ENCODE results near the gene SMYD3. TPM values are rescaled to one million over a fixed set of nuclear protein-coding genes. Genes with fewer than 3 reads are reported as not detected.

The SMYD3 gene
- total RNA-seq, 1 donor from 2014 or later, result 31.9 TPM

- H3K36me3 Mint-ChIP-seq (ENCODE audit: insufficient read depth), result no peaks in the 10 kb centered on the region
- no peak for TF ChIP-seq CTCF (IDR thresholded peaks at IDR 0.05; ENCODE audit: unreplicated experiment)
- no peak overlapping the region for H3K4me3 Mint-ChIP-seq (ENCODE audit: low read depth)
- no peak for DNase-seq (ENCODE audit: low spot score, unreplicated experiment)
- no peaks in the 10 kb centered on the region for H3K9me3 Mint-ChIP-seq (ENCODE audit: low read depth)
- H3K27ac Mint-ChIP-seq, result no peak overlapping the region
- H3K4me1 Mint-ChIP-seq (ENCODE audit: low read depth), result peaks cover 1% of the 10 kb centered on the region
- H3K27me3 Mint-ChIP-seq, result no peaks in the 10 kb centered on the region
These were observed 51.6 kb downstream of the SMYD3 start for GRCh38 chr1:246455476-246455875.

- Mint-ChIP-seq H3K9me3 (ENCODE audit: low read depth) (no peaks in the 10 kb centered on the region), H3K27me3 (no peaks in the 10 kb centered on the region), H3K4me3 (ENCODE audit: low read depth) (no peak overlapping the region), H3K4me1 (ENCODE audit: low read depth) (peaks cover 1% of the 10 kb centered on the region), H3K27ac (no peak overlapping the region), H3K36me3 (ENCODE audit: insufficient read depth) (no peaks in the 10 kb centered on the region)
- TF ChIP-seq CTCF (IDR thresholded peaks at IDR 0.05; ENCODE audit: unreplicated experiment), result no peak
- no peak for DNase-seq (ENCODE audit: low spot score, unreplicated experiment)
These were observed 52.4 kb downstream of the SMYD3 start for GRCh38 chr1:246454655-246455054.

DNA sequence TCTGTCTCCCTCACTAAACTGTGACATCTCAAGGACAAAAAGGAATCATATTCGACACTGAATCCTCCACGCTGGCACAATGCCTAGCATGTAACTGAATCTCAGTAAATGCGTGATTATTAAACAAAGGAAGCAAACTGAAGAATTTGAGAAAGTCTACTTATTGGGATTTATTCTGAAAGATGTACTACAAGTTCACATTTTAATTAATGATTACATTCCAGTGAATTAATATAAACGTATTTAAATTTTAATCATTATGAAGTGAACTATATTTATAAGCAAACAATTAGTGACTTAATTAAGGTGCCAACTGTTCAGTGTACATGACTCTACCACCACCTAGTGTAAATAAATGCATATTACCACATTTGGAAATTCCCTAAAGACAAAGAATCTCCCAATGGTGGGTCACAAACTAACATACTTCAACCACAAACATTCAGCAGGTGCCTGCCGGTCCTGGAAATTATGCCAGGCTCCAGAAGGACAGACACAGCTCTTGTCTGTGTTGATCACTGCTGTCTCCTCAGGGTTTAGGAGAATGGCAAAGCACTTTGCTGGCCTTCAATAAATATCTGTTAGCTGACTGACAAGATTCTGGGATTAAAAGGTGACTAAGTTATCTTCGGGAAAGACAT lies 56.3 kb downstream of the SMYD3 start:
- no peaks in the 10 kb centered on the region for H3K27me3 Mint-ChIP-seq
- H3K4me3 Mint-ChIP-seq (ENCODE audit: low read depth), result no peak overlapping the region
- peaks cover 3% of the 10 kb centered on the region for H3K9me3 Mint-ChIP-seq (ENCODE audit: low read depth)
- H3K27ac Mint-ChIP-seq, result no peak overlapping the region
- H3K36me3 Mint-ChIP-seq (ENCODE audit: insufficient read depth), result peaks cover 1% of the 10 kb centered on the region
- no peaks in the 10 kb centered on the region for H3K4me1 Mint-ChIP-seq (ENCODE audit: low read depth)
- DNase-seq (ENCODE audit: low spot score, unreplicated experiment), result no peak
- peak; percentile 74 for TF ChIP-seq CTCF (IDR thresholded peaks at IDR 0.05; ENCODE audit: unreplicated experiment)

DNA sequence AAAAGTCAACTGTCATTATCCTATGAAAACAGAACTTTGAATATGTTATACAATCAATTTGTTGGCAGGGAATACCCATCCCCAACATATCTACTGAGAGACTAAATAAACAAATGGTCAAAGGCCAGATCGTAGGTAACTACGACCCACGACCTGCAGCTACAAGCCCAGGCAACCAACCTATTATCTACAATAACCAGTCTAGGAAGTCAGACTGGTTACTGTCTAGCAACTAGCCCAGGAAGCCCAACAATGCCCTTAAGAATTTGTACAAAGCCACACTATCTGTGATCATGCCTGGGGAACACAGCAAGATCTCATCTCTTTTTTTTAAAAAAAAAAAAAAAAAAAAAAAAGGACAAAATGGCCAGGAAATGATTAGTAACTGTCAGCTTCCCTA lies 58.7 kb downstream of the SMYD3 start:
- no peaks in the 10 kb centered on the region for H3K27me3 Mint-ChIP-seq
- H3K9me3 Mint-ChIP-seq (ENCODE audit: low read depth), result peaks cover 3% of the 10 kb centered on the region
- TF ChIP-seq CTCF (IDR thresholded peaks at IDR 0.05; ENCODE audit: unreplicated experiment), result no peak
- no peaks in the 10 kb centered on the region for H3K4me1 Mint-ChIP-seq (ENCODE audit: low read depth)
- no peak overlapping the region for H3K27ac Mint-ChIP-seq
- peaks cover 1% of the 10 kb centered on the region for H3K36me3 Mint-ChIP-seq (ENCODE audit: insufficient read depth)
- no peak for DNase-seq (ENCODE audit: low spot score, unreplicated experiment)
- no peak overlapping the region for H3K4me3 Mint-ChIP-seq (ENCODE audit: low read depth)

DNA sequence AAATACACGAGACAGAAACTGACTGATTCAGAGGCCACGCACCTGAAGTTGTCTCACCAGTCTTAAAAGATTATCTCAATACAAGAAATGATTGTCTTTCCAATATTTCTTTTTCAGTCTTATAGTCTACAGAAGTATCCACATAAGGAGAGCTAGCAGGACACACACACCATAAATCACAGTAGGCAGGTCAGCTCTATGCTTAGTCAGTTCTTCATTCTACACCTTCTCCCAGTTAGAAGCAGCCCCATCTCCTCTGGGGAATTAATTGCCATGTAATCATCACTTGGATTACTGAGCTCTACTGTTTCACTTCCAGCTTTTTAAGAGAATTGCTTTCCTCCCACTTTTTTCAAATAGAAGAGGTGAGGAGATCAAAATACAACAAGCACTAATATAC lies 59.6 kb downstream of the SMYD3 start:
- Mint-ChIP-seq H3K36me3 (ENCODE audit: insufficient read depth) (peaks cover 1% of the 10 kb centered on the region), H3K27ac (no peak overlapping the region), H3K9me3 (ENCODE audit: low read depth) (peaks cover 3% of the 10 kb centered on the region), H3K4me3 (ENCODE audit: low read depth) (no peak overlapping the region), H3K4me1 (ENCODE audit: low read depth) (no peaks in the 10 kb centered on the region), H3K27me3 (no peaks in the 10 kb centered on the region)
- no peak for TF ChIP-seq CTCF (IDR thresholded peaks at IDR 0.05; ENCODE audit: unreplicated experiment)
- DNase-seq (ENCODE audit: low spot score, unreplicated experiment), result no peak

All from progenitor cell of endocrine pancreas (in vitro differentiated cells).